Esophagus squamous epithelium (tissue), 4 donors: ENCODE measurements around the gene PTPRM.

Source experiments
- POLR2A ChIP-seq, 4 donors: fragments of 450-650 bp; IDR thresholded peaks; one replicate each; pipeline ENCODE4 v1.6.1; 2017; ENCODE audit warnings: antibody characterized with exemption in 4 of 4, mild to moderate bottlenecking in 4 of 4, moderate library complexity in 3 of 4
- TF ChIP-seq, protein P1 (sequence below), 6 experiments: fragments of 450-650 bp in 4 of 6; fragments of 200-600 bp in 2 of 6; sonication (generic) in 2 of 6; IDR thresholded peaks; one replicate each; pipeline ENCODE4 v1.5.1; 2016 to 2019; ENCODE audit warnings: antibody characterized with exemption in 6 of 6, mild to moderate bottlenecking in 4 of 6, moderate library complexity in 4 of 6

DNA sequence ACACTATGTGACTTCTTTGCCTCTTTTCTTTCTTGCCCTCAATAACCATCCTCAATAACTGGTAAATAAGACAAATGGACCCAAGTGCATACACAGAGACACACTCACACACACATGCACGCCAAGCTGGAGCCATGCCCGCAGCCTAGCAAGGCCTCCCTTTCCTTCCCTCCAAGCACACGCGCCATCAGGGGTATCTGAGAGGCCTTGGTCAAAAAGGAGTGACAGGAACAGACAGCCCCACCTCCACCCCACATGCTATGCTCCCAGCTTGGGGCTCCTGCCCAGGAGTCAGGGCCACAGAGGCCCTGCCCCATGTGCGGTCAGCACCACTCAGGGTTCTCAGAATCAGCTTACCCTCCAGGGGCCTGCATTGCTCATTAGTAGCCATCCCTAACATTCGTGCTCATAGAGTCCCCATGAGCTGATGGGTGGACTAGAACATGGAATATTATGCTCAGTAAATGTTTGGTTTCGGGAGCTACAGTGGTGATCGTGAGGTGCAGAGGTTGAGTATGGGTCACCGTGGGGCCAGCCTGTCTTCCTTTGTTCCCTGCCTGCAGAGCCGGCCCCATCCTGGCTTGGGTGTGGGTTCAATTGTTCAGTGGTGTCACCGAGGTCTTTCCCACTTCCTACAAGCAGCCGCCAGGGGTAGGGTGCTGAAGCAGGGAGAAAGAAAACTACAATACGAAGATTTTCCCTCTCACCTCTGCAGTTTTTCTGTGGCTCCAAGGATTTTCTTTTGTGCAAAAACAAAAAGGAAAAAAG lies 884.0 kb downstream of the PTPRM start:
- TF ChIP-seq, protein P1, sequence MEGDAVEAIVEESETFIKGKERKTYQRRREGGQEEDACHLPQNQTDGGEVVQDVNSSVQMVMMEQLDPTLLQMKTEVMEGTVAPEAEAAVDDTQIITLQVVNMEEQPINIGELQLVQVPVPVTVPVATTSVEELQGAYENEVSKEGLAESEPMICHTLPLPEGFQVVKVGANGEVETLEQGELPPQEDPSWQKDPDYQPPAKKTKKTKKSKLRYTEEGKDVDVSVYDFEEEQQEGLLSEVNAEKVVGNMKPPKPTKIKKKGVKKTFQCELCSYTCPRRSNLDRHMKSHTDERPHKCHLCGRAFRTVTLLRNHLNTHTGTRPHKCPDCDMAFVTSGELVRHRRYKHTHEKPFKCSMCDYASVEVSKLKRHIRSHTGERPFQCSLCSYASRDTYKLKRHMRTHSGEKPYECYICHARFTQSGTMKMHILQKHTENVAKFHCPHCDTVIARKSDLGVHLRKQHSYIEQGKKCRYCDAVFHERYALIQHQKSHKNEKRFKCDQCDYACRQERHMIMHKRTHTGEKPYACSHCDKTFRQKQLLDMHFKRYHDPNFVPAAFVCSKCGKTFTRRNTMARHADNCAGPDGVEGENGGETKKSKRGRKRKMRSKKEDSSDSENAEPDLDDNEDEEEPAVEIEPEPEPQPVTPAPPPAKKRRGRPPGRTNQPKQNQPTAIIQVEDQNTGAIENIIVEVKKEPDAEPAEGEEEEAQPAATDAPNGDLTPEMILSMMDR (IDR thresholded peaks at IDR 0.05), result no peak
- no peak for TF ChIP-seq POLR2A (IDR thresholded peaks at IDR 0.05)
